SK-N-SH (cell line): ENCODE results near the gene GLIS1.

Source experiments
- CTCF ChIP-seq: fragments of 200-600 bp; sonication (generic); IDR thresholded peaks from 2 replicates; pipeline ENCODE4 v1.6.1; 2017; ENCODE audit warnings: antibody characterized with exemption, mild to moderate bottlenecking, moderate library complexity
- MXI1 ChIP-seq: IDR thresholded peaks from 2 replicates; pipeline ENCODE4 v1.6.1; 2012; ENCODE audit warnings: mild to moderate bottlenecking, low read depth, low read length, improper control_type of control experiment
- PBX3 ChIP-seq: IDR thresholded peaks from 2 replicates; pipeline ENCODE4; 2012
- SIN3A ChIP-seq: IDR thresholded peaks from 2 replicates; pipeline ENCODE4 v1.6.1; 2012; ENCODE audit warnings: low read depth, mild to moderate bottlenecking, low read length, moderate library complexity, borderline replicate concordance
- YY1 ChIP-seq: IDR thresholded peaks from 2 replicates; pipeline ENCODE4 v1.4.0; 2012; ENCODE audit warnings: low read depth, mild to moderate bottlenecking

- TF ChIP-seq CTCF: no peak
- no peak for TF ChIP-seq PBX3
- TF ChIP-seq YY1: no peak
- TF ChIP-seq MXI1: no peak
- no peak for TF ChIP-seq SIN3A
Observed at GRCh38 chr1:53712276-53712675, 26.7 kb downstream of the GLIS1 start.
